Adrenal gland (tissue), 5 donors: Measurements from ENCODE around the gene ARHGEF11.

Source experiments
- POLR2A ChIP-seq, 2 donors: fragments of 450-650 bp; IDR thresholded peaks; one replicate each; pipeline ENCODE4 v1.6.1; 2017; ENCODE audit warnings: antibody characterized with exemption in 2 of 2, mild to moderate bottlenecking in 2 of 2, moderate library complexity in 1 of 2
- TF ChIP-seq, protein P1 (sequence below), 6 experiments: fragments of 450-650 bp in 4 of 6; fragments of 200-600 bp in 2 of 6; sonication (generic) in 1 of 6; IDR thresholded peaks; 1 replicate in 5 of 6; 2 replicates in 1 of 6; pipeline versions ENCODE4 v1.5.1 to v1.8.0; 2016 to 2021; ENCODE audit warnings: antibody characterized with exemption in 6 of 6, mild to moderate bottlenecking in 2 of 6, moderate library complexity in 1 of 6
- donor health status: DM: no; HTN: no; CAD: no.

GRCh38 chr1:157006676-157007075 is 38.9 kb downstream of the ARHGEF11 start:
- TF ChIP-seq, protein P1, sequence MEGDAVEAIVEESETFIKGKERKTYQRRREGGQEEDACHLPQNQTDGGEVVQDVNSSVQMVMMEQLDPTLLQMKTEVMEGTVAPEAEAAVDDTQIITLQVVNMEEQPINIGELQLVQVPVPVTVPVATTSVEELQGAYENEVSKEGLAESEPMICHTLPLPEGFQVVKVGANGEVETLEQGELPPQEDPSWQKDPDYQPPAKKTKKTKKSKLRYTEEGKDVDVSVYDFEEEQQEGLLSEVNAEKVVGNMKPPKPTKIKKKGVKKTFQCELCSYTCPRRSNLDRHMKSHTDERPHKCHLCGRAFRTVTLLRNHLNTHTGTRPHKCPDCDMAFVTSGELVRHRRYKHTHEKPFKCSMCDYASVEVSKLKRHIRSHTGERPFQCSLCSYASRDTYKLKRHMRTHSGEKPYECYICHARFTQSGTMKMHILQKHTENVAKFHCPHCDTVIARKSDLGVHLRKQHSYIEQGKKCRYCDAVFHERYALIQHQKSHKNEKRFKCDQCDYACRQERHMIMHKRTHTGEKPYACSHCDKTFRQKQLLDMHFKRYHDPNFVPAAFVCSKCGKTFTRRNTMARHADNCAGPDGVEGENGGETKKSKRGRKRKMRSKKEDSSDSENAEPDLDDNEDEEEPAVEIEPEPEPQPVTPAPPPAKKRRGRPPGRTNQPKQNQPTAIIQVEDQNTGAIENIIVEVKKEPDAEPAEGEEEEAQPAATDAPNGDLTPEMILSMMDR (IDR thresholded peaks at IDR 0.05): no peak
- no peak for TF ChIP-seq POLR2A (IDR thresholded peaks at IDR 0.05)
